ENCODE data around the gene NXNL1. TPM values are rescaled to one million over a fixed set of nuclear protein-coding genes. Genes with fewer than 3 reads are reported as not detected.

The NXNL1 gene
- total RNA-seq, 1 experiment from 2014 or later = not detected

GRCh38 chr19:17419621-17420474 is 40.9 kb downstream of the NXNL1 start, which contains the start of gene MVB12A:
MVB12A (plus strand) TSS chr19:17420047; CDS start chr19:17420136, 89 bp downstream.
- DNase-seq (ENCODE audit: low spot score) = peak; percentile 90

DNA sequence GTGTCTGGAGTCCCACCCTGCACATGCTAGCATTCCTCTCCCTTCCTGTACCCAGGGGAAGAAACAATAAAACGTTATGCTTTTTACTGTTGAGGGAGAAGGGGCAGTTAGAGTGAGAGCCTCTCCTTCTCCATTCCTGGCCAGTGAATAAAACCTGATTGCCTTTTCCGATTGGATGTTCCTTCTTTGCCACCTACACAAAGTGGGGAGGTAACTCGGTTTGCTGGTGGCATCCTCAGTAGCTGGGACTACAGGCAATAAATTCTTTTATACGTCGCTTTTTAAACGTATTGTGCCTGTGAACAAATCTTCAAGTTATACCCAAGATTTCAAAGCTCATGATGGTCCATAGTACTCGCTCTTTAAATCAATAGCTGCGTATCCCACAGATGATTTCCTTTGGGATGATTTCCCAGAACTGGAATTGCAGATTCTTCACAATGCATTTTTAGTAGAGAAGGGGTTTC is 41.5 kb downstream of the NXNL1 start:
- DNase-seq (ENCODE audit: low spot score) = no peak

DNA sequence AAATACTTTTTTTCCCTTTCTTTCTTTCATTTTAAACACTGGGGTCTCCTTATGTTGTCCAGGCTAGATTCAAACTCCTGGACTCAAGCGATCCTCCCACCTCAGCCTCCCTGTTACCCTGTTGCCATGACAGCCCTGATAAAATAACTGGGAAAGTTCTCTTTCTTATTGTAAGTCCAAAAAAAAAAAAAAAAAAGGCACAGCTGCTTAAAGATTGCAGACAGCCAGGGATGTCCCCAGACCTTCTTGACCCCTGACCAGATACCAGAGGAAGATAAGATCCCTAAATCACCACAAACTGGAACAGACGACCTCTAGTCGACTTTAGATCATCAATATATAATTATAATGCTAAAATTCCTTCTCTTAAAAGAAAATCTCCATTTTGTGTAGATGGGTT is 42.0 kb downstream of the NXNL1 start:
- DNase-seq (ENCODE audit: low spot score) = no peak

DNA sequence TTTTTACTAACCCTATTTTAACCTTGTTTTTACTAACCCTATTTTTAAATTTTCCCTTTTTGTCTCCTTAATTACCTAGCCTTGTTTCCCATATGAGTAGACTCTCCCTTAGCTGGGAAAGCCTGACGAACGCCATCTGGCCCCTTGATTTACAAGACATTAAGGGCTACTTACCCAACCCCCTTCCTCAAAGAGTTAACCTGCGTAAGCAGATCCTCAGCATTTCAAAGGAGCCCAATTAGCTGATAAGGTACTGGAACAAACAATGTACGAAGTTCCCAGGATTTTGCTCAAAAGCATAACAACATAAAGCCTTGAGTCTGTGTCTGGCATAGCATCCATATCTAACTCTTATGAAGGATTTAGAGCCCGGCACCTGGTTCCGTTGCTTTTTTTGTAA is 45.6 kb downstream of the NXNL1 start:
- no peak for DNase-seq (ENCODE audit: low spot score)

DNA sequence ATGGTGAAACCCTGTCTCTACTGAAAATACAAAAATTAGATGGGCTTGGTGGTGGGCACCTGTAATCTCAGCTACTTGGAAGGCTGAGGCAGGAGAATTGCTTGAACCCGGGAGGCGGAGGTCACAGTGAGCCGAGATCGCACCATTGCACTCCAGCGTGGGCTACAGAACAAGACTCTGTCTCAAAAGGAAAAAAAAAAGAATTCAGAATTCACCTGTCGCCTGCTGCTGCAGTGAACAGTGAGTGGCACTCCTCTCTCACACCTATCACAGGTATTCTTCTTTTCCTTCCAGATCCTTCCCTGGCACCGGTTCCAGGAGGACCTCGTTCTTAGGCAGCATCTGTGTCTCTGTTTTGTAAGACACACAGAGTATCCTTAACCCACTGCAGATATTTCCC is 46.6 kb downstream of the NXNL1 start:
- DNase-seq (ENCODE audit: low spot score) = no peak

DNA sequence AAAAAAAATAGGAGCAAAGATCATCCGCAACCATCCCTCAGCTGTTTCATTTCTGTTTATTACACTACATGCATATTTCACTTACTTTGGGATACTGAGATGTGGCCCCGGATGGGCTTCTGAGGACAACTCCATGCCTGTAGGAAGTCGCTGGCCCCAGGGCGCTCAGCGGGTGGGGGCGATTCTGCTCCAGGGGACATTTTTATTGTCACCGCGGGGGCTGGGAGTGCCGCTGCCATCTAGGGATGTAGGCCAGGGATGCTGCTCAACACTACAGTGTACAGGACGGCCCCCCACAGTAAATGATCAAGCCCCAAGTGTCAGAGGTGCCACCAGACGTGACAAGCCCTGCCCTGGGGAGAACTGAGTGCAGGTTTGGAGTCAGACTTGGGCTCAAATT is 48.9 kb downstream of the NXNL1 start:
- no peak for DNase-seq (ENCODE audit: low spot score)

DNA sequence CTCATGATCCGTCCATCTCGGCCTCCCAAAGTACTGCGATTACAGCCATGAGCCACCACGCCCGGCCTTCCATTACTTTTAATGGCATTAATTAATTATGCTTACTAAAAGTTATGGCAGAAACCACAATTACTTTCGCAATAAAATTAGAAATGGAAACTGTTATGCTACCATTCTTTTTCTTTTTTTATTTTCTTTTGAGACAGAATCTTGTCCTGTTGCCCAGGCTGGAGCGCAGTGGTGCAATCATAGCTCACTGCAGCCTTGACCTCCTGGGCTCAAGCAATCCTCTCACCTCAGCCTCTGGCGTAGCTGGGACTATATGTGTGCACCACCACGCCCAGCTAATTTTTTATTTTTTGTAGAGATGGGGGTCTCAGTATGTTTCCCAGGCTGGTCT is 50.7 kb downstream of the NXNL1 start:
- no peak for DNase-seq (ENCODE audit: low spot score)

GRCh38 chr19:17406887-17407196 is 53.9 kb downstream of the NXNL1 start:
- DNase-seq (ENCODE audit: low spot score) = no peak

DNA sequence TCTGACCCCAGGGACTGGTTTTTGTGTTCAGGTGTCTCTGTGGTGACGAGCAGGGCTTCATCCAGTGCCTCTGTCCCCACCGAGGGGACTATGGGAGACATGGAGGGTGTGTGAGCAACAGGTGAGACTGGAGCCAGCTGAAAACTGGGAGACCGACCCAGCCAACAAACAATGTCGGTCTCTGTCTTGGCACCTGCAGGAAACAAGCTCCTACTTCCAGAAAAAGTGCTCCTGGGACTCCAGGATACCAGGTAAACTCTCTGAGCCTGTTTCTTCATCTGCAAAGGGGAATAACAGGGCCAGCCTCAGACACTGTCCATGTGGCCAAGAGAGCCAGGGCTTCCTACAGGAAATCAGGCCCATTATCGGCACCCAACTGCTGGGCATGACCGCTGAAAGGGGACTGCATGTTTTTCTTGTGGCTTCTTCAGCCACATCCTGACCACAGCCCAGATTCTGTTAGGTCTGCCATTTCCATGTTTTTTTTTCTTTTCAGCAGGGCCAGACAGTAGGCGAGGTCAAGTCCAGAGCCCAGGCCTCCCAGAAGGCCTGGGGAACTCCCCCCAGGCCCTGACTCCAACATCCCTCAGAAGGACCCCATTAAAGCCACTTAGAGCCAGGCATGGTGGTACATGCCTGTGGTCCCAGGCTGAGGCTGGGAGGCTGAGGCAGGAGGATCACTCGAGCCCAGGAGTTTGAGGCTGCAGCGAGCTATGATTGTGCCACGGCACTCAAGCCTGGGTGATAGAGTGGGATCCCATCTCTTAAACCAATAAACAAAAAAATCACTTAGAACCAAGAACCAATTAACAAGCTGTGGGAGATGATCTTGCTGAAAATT is 54.5 kb downstream of the NXNL1 start:
- DNase-seq (ENCODE audit: low spot score) = no peak

Other genes with a start within 250 kb of the NXNL1 start
- gene USE1, start 245.6 kb downstream of the NXNL1 start, total RNA-seq (2014; rRNA removed; shearing (Covaris generic)) = 27.6 and 29.1 TPM in 2 replicates
- gene OCEL1, start 234.7 kb downstream of the NXNL1 start, total RNA-seq (2014; rRNA removed; shearing (Covaris generic)) = 2.6 and 8.7 TPM in 2 replicates
- 265 and 297 TPM in 2 replicates for gene NR2F6, start 215.0 kb downstream of the NXNL1 start, total RNA-seq (2014; rRNA removed; shearing (Covaris generic))
- gene USHBP1, start 196.2 kb downstream of the NXNL1 start, total RNA-seq (2014; rRNA removed; shearing (Covaris generic)) = 0.08 TPM in 1 of 2 replicates, not detected in the other
- gene BABAM1, start 193.5 kb downstream of the NXNL1 start, total RNA-seq (2014; rRNA removed; shearing (Covaris generic)) = 79.8 and 98.6 TPM in 2 replicates
- 0.08 and 1.4 TPM in 2 replicates for gene ANKLE1, start 179.0 kb downstream of the NXNL1 start, total RNA-seq (2014; rRNA removed; shearing (Covaris generic))
- 3.4 and 5.3 TPM in 2 replicates for gene ABHD8, start 157.5 kb downstream of the NXNL1 start, total RNA-seq (2014; rRNA removed; shearing (Covaris generic))
- gene MRPL34, start 155.1 kb downstream of the NXNL1 start, total RNA-seq (2014; rRNA removed; shearing (Covaris generic)) = 94.6 and 106 TPM in 2 replicates
- gene DDA1, start 151.4 kb downstream of the NXNL1 start, total RNA-seq (2014; rRNA removed; shearing (Covaris generic)) = 24.6 and 32.4 TPM in 2 replicates
- gene ANO8, start 126.1 kb downstream of the NXNL1 start, total RNA-seq (2014; rRNA removed; shearing (Covaris generic)) = 2.2 and 2.4 TPM in 2 replicates
- 40.0 and 64.4 TPM in 2 replicates for gene GTPBP3, start 123.4 kb downstream of the NXNL1 start, total RNA-seq (2014; rRNA removed; shearing (Covaris generic))
- gene PLVAP, start 83.6 kb downstream of the NXNL1 start, total RNA-seq (2014; rRNA removed; shearing (Covaris generic)) = not detected in 2 replicates
- 0.81 and 1.6 TPM in 2 replicates for gene CCDC194, start 66.7 kb downstream of the NXNL1 start, total RNA-seq (2014; rRNA removed; shearing (Covaris generic))
- gene BST2, start 55.3 kb downstream of the NXNL1 start, total RNA-seq (2014; rRNA removed; shearing (Covaris generic)) = 134 and 172 TPM in 2 replicates
- gene MVB12A, start 40.9 kb downstream of the NXNL1 start, total RNA-seq (2014; rRNA removed; shearing (Covaris generic)) = 59.0 and 77.0 TPM in 2 replicates
- not detected in 2 replicates for gene TMEM221, start 12.3 kb downstream of the NXNL1 start, total RNA-seq (2014; rRNA removed; shearing (Covaris generic))
- 2.6 and 3.1 TPM in 2 replicates for gene SLC27A1, start 9.6 kb upstream of the NXNL1 start, total RNA-seq (2014; rRNA removed; shearing (Covaris generic))
- 75.7 and 90.9 TPM in 2 replicates for gene PGLS, start 50.7 kb upstream of the NXNL1 start, total RNA-seq (2014; rRNA removed; shearing (Covaris generic))
- 76.2 and 88.5 TPM in 2 replicates for gene COLGALT1, start 94.7 kb upstream of the NXNL1 start, total RNA-seq (2014; rRNA removed; shearing (Covaris generic))
- gene UNC13A, start 227.4 kb upstream of the NXNL1 start, total RNA-seq (2014; rRNA removed; shearing (Covaris generic)) = 0.03 and 0.05 TPM in 2 replicates

Measured in HT-29 (cell line).